ENCODE measurements around the gene TRPC6.
A peak's percentile ranks its signal among the peaks of the same experiment; 100 is the strongest.
"Not testable (repeated sequence)": the region's sequence is repeated elsewhere in the genome, so short reads cannot be mapped to it uniquely, and the experiment has no call there.

TRPC6 gene

GRCh38 chr11:101523193-101523592 is 60.6 kb downstream of the TRPC6 start:
- no peak for DNase-seq (ENCODE audit: low read depth, low spot score)

GRCh38 chr11:101521821-101522220 is 62.0 kb downstream of the TRPC6 start:
- no peak for DNase-seq (ENCODE audit: low read depth, low spot score)

GRCh38 chr11:101516546-101516945 is 67.3 kb downstream of the TRPC6 start:
- DNase-seq (ENCODE audit: low read depth, low spot score), result peak; percentile 23

- DNase-seq (ENCODE audit: low read depth, low spot score), result no peak
These were observed 72.7 kb downstream of the TRPC6 start for GRCh38 chr11:101511065-101511464.

DNA sequence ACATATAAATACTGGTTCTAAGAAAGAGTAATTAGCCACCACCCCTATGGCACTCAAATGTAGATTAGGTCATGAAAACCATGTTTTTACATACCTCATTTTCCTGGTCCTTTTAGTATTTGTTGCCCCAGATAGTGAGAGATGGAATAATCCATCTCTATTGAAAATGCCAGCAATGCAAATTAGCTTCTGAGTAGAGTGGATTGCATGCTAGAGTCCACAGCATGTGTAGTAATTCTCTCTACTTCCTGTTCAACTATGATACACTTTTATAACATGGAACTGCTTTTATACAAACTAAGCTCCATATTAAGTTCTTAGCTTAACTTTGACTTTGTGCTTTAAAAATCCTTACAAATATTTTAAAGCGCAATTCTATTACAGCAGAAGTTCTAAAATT is 73.2 kb downstream of the TRPC6 start:
- DNase-seq (ENCODE audit: low read depth, low spot score), result no peak

DNA sequence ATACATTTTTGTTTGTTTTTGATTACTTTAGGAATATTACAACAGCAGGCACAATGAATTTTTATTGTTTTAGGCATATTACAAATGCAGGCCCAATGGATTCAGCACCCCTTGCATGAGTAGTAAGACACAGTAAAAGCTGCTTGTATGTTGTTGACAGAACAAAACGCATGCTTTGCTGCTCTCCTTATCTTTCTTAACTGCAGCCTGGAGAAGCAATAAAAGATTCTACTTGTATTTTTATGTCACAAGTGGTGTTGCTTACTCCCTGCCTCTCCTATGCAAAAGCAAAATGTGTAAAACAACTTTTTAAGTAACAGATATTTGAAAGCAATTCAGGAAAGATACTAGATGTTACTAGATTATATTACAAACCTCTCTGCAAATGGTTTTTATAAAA is 73.9 kb downstream of the TRPC6 start:
- no peak for DNase-seq (ENCODE audit: low read depth, low spot score)

DNA sequence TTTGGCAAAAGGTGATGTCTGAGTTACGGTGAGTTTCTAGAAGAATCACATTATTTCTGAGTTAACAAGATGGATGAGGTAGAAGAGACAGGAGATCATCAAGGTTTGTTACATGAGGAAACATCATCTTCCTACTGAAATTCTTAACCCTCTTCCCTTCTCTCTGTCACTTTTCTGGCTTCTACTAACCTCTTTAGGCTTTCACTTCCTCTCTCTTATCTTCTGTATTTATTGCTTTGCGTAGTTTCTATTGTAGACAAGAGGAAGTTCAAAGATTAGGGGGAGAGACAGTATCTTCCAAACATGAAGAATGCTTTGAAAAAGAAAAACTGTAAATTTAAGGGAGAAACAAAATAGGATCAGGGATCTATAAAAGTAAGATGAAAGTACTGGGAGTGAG is 75.4 kb downstream of the TRPC6 start:
- DNase-seq (ENCODE audit: low read depth, low spot score), result no peak

GRCh38 chr11:101498891-101499290 is 84.9 kb downstream of the TRPC6 start:
- no peak for DNase-seq (ENCODE audit: low read depth, low spot score)

DNA sequence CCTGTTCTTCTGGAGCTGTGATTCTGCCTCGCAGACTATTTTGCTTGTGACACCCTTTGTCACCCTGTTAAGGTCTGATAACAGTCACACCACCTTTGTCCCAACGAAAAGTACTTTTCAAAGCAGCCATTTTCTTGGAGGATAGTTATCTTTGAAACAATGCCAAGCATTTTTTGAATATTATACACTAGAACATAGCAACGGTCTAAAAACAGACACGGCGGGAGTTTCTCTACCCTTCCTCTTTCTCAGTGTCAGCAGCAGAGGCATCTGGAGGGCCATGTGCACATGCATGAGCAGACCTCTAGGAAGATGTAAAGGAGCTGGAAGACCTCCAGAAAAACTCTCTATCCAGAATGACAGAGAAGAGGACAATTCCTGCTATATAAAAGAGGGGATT is 86.5 kb downstream of the TRPC6 start:
- DNase-seq (ENCODE audit: low read depth, low spot score), result no peak

- no peak for DNase-seq (ENCODE audit: low read depth, low spot score)
These were observed 96.0 kb downstream of the TRPC6 start for GRCh38 chr11:101487775-101488174.

- no peak for DNase-seq (ENCODE audit: low read depth, low spot score)
These were observed 101.2 kb downstream of the TRPC6 start for GRCh38 chr11:101482556-101483124.

- DNase-seq (ENCODE audit: low read depth, low spot score), result no peak
These were observed 105.0 kb downstream of the TRPC6 start for GRCh38 chr11:101478587-101479369.

DNA sequence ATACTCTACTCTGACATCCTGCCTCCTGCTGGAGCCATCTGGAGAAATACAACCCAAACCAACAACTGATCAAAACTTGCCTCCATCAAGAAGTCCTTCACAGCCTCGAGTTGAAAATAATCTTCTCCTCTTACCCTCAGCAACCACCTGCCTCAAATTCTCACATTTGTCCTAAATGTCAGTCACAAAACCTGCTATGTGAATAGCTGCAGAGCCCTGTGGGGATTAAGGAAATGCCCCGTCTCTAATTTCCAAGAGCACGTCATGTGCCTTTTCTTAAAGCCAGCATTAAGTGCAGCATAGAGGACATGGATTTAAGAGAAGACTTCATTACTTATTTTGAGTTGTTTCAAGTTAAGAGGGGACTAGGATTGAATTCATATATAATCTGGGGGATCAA is 105.9 kb downstream of the TRPC6 start:
- no peak for DNase-seq (ENCODE audit: low read depth, low spot score)

- no peak for DNase-seq (ENCODE audit: low read depth, low spot score)
These were observed 107.6 kb downstream of the TRPC6 start for GRCh38 chr11:101476191-101476590.

DNA sequence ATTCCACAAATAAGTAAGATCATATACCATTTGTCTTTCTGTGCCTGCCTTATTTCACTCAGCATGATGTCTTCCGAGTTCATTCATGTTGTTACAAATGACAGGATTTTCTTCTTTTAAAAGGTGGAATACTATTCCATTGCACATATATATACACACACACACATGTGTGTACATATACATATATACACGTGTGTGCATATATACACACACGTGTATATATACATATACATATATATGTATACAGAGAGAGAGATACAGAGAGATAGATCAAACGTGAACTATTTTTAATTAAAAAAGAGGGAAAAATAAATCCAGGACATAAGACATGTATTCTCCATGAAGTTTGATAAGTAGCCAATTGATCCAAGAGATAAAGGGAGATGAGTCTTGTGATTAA is 108.1 kb downstream of the TRPC6 start:
- DNase-seq (ENCODE audit: low read depth, low spot score), result no peak

DNA sequence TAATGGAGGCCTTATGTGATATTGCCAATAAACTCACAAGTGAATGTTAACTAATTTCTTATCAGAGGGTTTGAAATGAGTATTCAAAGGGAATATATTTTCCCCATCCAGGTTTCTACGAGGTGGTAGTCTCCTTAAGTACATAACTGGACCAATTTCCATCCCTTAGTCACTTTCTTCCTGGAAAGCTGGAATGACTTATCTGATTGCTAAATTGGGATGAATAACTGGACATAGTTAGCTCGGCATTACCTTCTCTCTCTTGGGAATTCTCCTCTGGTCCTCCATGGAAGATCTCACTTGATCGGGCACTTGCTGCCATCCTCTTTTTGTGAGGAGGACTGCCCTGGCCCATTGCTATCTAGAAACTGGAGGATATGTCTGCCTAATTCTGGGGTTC is 109.1 kb downstream of the TRPC6 start:
- no peak for DNase-seq (ENCODE audit: low read depth, low spot score)

- DNase-seq (ENCODE audit: low read depth, low spot score), result no peak
These were observed 112.8 kb downstream of the TRPC6 start for GRCh38 chr11:101470881-101471520.

DNA sequence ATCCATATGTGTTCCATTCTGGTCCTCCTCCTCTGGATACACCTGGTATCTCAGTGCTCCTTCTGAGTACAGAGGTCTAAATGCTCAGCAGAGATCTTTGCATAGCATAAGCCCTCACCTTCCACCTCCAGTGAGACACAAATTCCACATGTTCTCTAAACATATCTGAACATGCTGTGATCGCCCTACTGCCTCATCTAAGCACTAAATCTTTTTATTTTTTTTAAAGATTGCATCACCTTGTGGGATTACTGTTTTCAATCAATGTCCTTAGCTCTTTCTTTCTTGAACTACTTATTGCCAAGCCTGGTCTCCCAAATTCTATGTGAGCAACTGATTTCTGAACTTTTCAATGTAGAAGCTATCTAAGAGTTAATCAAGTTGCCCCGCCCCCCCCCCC is 113.4 kb downstream of the TRPC6 start:
- DNase-seq (ENCODE audit: low read depth, low spot score), result no peak

DNA sequence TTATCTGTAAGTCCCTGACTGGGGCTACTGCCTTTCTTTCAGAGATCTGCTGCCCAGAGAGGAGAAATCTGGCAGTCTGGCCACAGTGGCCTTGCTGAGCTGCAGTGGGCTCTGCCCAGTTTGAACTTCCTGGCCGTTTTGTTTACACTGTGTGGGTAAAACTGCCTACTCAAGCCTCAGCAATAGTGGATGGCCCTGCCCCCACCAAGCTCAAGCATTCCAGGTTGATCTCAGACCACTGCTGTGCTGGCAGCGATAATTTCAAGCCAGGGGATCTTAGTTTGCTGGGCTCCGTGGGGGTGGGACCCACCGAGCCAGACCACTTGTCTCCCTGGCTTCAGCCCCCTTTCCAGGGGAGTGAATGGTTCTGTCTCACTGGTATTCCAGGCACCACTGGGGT is 117.5 kb downstream of the TRPC6 start:
- no peak for DNase-seq (ENCODE audit: low read depth, low spot score)

DNA sequence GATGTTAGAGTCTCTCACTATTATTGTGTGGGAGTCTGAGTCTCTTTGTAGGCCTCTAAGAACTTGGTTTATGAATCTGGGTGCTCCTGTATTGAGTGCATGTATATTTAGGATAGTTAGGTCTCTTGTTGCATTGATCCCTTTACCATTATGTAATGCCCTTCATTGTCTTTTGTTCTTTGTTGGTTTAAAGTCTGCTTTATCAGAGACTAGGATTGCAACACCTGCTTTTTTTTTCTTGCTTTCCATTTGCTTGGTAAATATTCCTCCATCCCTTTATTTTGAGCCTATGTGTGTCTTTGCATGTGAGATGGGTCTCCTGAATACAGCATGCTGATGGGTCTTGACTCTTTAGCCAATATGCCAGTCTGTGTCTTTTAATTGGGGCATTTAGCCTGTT is 119.4 kb downstream of the TRPC6 start:
- DNase-seq (ENCODE audit: low read depth, low spot score), result not testable (repeated sequence)

GRCh38 chr11:101459020-101459419 is 124.8 kb downstream of the TRPC6 start:
- DNase-seq (ENCODE audit: low read depth, low spot score), result no peak

- no peak for DNase-seq (ENCODE audit: low read depth, low spot score)
These were observed 125.6 kb downstream of the TRPC6 start for GRCh38 chr11:101458161-101458560.

DNA sequence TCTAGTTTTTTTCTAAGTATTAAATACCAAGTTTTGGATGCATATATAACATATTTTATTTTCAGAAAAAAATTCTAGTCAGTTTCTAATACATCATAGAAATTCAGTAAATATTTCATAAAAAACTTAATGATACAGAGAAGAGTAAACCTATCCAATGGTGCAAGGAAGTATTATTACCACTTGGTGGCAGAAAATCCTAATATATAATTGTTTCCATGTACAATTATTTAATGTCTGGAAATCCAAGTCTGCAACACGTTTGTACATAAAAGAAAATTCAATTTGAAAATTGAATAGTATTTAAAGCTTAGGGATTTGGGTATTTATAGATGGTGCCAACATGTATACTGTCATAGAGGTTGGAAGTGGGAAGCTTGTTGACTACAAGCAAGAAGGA is 127.0 kb downstream of the TRPC6 start:
- DNase-seq (ENCODE audit: low read depth, low spot score), result no peak
